Neural cell (in vitro differentiated cells): ENCODE results near the gene RYR2. TPM values are rescaled to one million over a fixed set of nuclear protein-coding genes. Genes with fewer than 3 reads are reported as not detected.

ENCODE experiments used
- H2AFZ ChIP-seq: fragments of 200-600, 300-800 bp; sonication (generic), shearing (Covaris generic); 2 replicates; pipeline ENCODE4 v1.6.0; 2014; ENCODE audit warnings: low read depth, mild to moderate bottlenecking, antibody characterized with exemption, low read length, moderate library complexity
- H3F3A ChIP-seq: fragments of 200-600 bp; shearing (Covaris generic); 2 replicates; pipeline ENCODE4 v1.6.1; 2016; ENCODE audit warnings: mild to moderate bottlenecking, moderate library complexity, mixed read lengths, antibody characterized with exemption, low read length; ENCODE audit not compliant: insufficient read depth, poor library complexity, severe bottlenecking
- H3K27ac ChIP-seq: fragments of 200-600, 300-800 bp; sonication (generic), shearing (Covaris generic); 2 replicates; pipeline ENCODE4 v1.5.1; 2014; ENCODE audit warnings: mild to moderate bottlenecking, low read length, moderate library complexity
- H3K27me3 ChIP-seq: fragments of 300-800, 200-600 bp; sonication (generic), shearing (Covaris generic); 2 replicates; pipeline ENCODE4 v1.6.0; 2014; ENCODE audit warnings: mild to moderate bottlenecking, low read depth, low read length, moderate library complexity; ENCODE audit not compliant: insufficient read depth
- H3K36me3 ChIP-seq: fragments of 300-800, 200-600 bp; sonication (generic), shearing (Covaris generic); 2 replicates; pipeline ENCODE4 v1.5.1; 2014; ENCODE audit warnings: mild to moderate bottlenecking, antibody characterized with exemption, low read length, moderate library complexity; ENCODE audit not compliant: insufficient read depth
- H3K4me2 ChIP-seq: fragments of 300-800, 200-600 bp; sonication (generic), shearing (Covaris generic); 2 replicates; pipeline ENCODE4 v1.6.0; 2014; ENCODE audit warnings: mild to moderate bottlenecking, low read length
- H3K4me3 ChIP-seq: fragments of 300-800, 200-600 bp; sonication (generic), shearing (Covaris generic); 2 replicates; pipeline ENCODE4 v1.5.1; 2014; ENCODE audit warnings: mild to moderate bottlenecking, low read length, moderate library complexity
- H3K79me2 ChIP-seq: fragments of 200-600 bp; shearing (Covaris generic); replicated peaks from 2 replicates; pipeline ENCODE4 v1.6.0; 2014; ENCODE audit warnings: mild to moderate bottlenecking, low read length, moderate library complexity; ENCODE audit not compliant: insufficient read depth
- H3K9ac ChIP-seq: fragments of 300-800, 200-600 bp; sonication (generic), shearing (Covaris generic); 2 replicates; pipeline ENCODE4 v1.6.1; 2016; ENCODE audit warnings: mild to moderate bottlenecking, low read length, mixed read lengths
- H3K9me2 ChIP-seq: fragments of 200-600 bp; shearing (Covaris generic); 2 replicates; pipeline ENCODE4 v1.6.1; 2016; ENCODE audit warnings: mild to moderate bottlenecking, low read length, mixed read lengths; ENCODE audit not compliant: insufficient read depth
- H3K9me3 ChIP-seq: fragments of 200-600, 300-800 bp; sonication (generic), shearing (Covaris generic); 2 replicates; pipeline ENCODE4 v1.6.1; 2016; ENCODE audit warnings: mild to moderate bottlenecking, mixed run types, low read length, moderate library complexity, mixed read lengths
- H4K20me1 ChIP-seq: fragments of 200-600 bp; shearing (Covaris generic); 2 replicates; pipeline ENCODE4 v1.6.1; 2016; ENCODE audit warnings: mild to moderate bottlenecking, mixed run types; ENCODE audit not compliant: insufficient read depth
- EZH2 ChIP-seq: fragments of 200-600, 300-800 bp; shearing (Covaris generic), sonication (generic); IDR thresholded peaks from 2 replicates; pipeline ENCODE4 v1.6.1; 2014; ENCODE audit warnings: antibody characterized with exemption, low read length, borderline replicate concordance, mild to moderate bottlenecking; ENCODE audit not compliant: insufficient read depth, poor library complexity, severe bottlenecking
- POLR2AphosphoS5 ChIP-seq: IDR thresholded peaks from 2 replicates; pipeline ENCODE4 v1.6.1; 2012
- RAD21 ChIP-seq: fragments of 450-650 bp; conservative IDR thresholded peaks from 2 replicates; pipeline ENCODE4 v1.6.1; 2014; ENCODE audit warnings: antibody characterized with exemption, mild to moderate bottlenecking, moderate library complexity
- REST ChIP-seq: IDR thresholded peaks from 2 replicates; pipeline ENCODE4 v1.6.1; 2012; ENCODE audit warnings: borderline replicate concordance
- SMC3 ChIP-seq: fragments of 450-650 bp; conservative IDR thresholded peaks from 2 replicates; pipeline ENCODE4 v1.6.1; 2014; ENCODE audit warnings: antibody characterized with exemption, mild to moderate bottlenecking, moderate library complexity; ENCODE audit not compliant: poor library complexity
- polyA plus RNA-seq: library from polyadenylated mRNA; depleted of rRNA; stranded (reverse); fragments of >200 nt; gene quantifications from 2 replicates; pipeline ENCODE4 v1.2.3, GENCODE V29; 2014
- TF ChIP-seq, protein P1 (sequence below): fragments of 450-650 bp; IDR thresholded peaks from 2 replicates; pipeline ENCODE4 v1.5.1; 2014; ENCODE audit warnings: antibody characterized with exemption, mild to moderate bottlenecking, moderate library complexity; ENCODE audit not compliant: poor library complexity, severe bottlenecking

RYR2 gene
- polyA plus RNA-seq, 1 donor from 2014 or later: 3.8 TPM

GRCh38 chr1:237619553-237619952 is 577.6 kb downstream of the RYR2 start:
- Histone ChIP-seq H2AFZ (no peak overlapping the region), H3K9me3 (no peaks in the 10 kb centered on the region), H3K79me2 (no peaks in the 10 kb centered on the region), H3K27ac (no peak overlapping the region), H3K27me3 (no peaks in the 10 kb centered on the region), H3K4me2 (no peak overlapping the region), H3K9ac (no peak overlapping the region), H3F3A (no peaks in the 10 kb centered on the region), H3K36me3 (no peaks in the 10 kb centered on the region), H3K9me2 (no peaks in the 10 kb centered on the region), H3K4me3 (no peak overlapping the region), H4K20me1 (no peaks in the 10 kb centered on the region)
- TF ChIP-seq SMC3 (no peak), RAD21 (no peak), EZH2 (no peak)
- TF ChIP-seq, protein P1, sequence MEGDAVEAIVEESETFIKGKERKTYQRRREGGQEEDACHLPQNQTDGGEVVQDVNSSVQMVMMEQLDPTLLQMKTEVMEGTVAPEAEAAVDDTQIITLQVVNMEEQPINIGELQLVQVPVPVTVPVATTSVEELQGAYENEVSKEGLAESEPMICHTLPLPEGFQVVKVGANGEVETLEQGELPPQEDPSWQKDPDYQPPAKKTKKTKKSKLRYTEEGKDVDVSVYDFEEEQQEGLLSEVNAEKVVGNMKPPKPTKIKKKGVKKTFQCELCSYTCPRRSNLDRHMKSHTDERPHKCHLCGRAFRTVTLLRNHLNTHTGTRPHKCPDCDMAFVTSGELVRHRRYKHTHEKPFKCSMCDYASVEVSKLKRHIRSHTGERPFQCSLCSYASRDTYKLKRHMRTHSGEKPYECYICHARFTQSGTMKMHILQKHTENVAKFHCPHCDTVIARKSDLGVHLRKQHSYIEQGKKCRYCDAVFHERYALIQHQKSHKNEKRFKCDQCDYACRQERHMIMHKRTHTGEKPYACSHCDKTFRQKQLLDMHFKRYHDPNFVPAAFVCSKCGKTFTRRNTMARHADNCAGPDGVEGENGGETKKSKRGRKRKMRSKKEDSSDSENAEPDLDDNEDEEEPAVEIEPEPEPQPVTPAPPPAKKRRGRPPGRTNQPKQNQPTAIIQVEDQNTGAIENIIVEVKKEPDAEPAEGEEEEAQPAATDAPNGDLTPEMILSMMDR: no peak

GRCh38 chr1:237634922-237635321 is 592.9 kb downstream of the RYR2 start:
- TF ChIP-seq POLR2AphosphoS5 (no peak), SMC3 (no peak), EZH2 (no peak), RAD21 (no peak), REST (no peak)
- TF ChIP-seq, protein P1: no peak
- no peak overlapping the region for H3K4me3 ChIP-seq
- H3F3A ChIP-seq: no peaks in the 10 kb centered on the region
- H4K20me1 ChIP-seq: no peaks in the 10 kb centered on the region
- H3K27ac ChIP-seq: no peak overlapping the region
- no peaks in the 10 kb centered on the region for H3K9me2 ChIP-seq
- no peak overlapping the region for H2AFZ ChIP-seq
- H3K27me3 ChIP-seq: no peaks in the 10 kb centered on the region
- H3K9me3 ChIP-seq: no peaks in the 10 kb centered on the region
- H3K36me3 ChIP-seq: no peaks in the 10 kb centered on the region
- no peak overlapping the region for H3K4me2 ChIP-seq
- no peak overlapping the region for H3K9ac ChIP-seq
- no peaks in the 10 kb centered on the region for H3K79me2 ChIP-seq
